GM23338 (cell line): ENCODE measurements around the gene DENND5A. TPM values are rescaled to one million over a fixed set of nuclear protein-coding genes. Genes with fewer than 3 reads are reported as not detected.

Experiments used
- ATAC-seq: fragments of 200-7000 bp; cut with Tn5 transposase; 3 replicates; pipeline ENCODE4 v1.9.1; 2020
- DNase-seq: peaks from one replicate; pipeline ENCODE4 v3.0.0-alpha.2; 2015; ENCODE audit warnings: low spot score
- H2AFZ ChIP-seq: fragments of 200-600 bp; sonication (generic); 2 replicates; pipeline ENCODE4 v1.8.0; 2016; ENCODE audit warnings: antibody characterized with exemption, mild to moderate bottlenecking, moderate library complexity
- H3F3A ChIP-seq: fragments of 200-600 bp; sonication (generic); replicated peaks from 2 replicates; pipeline ENCODE4 v1.8.0; 2017; ENCODE audit warnings: antibody characterized with exemption, mixed run types, low read depth
- H3K27ac ChIP-seq: fragments of 200-600 bp; sonication (generic); 2 replicates; pipeline ENCODE4 v1.6.1; 2016; ENCODE audit warnings: low read depth
- H3K27me3 ChIP-seq: fragments of 200-600 bp; sonication (generic); 2 replicates; pipeline ENCODE4 v1.8.0; 2016; ENCODE audit warnings: mild to moderate bottlenecking, mixed run types, moderate library complexity; ENCODE audit not compliant: insufficient read depth
- H3K36me3 ChIP-seq: fragments of 200-600 bp; sonication (generic); 2 replicates; pipeline ENCODE4 v1.8.0; 2016; ENCODE audit warnings: mild to moderate bottlenecking; ENCODE audit not compliant: insufficient read depth
- H3K4me1 ChIP-seq: fragments of 200-600 bp; sonication (generic); 2 replicates; pipeline ENCODE4 v1.8.0; 2016; ENCODE audit warnings: mild to moderate bottlenecking, moderate library complexity; ENCODE audit not compliant: insufficient read depth
- H3K4me2 ChIP-seq: fragments of 200-600 bp; sonication (generic); 2 replicates; pipeline ENCODE4 v1.7.1; 2017; ENCODE audit warnings: mixed run types
- H3K4me3 ChIP-seq: fragments of 200-600 bp; sonication (generic); 2 replicates; pipeline ENCODE4 v1.6.1; 2016; ENCODE audit warnings: mixed run types
- H3K79me2 ChIP-seq: fragments of 200-600 bp; sonication (generic); replicated peaks from 2 replicates; pipeline ENCODE4 v1.8.0; 2017; ENCODE audit warnings: mild to moderate bottlenecking; ENCODE audit not compliant: insufficient read depth
- H3K9me2 ChIP-seq: fragments of 200-600 bp; sonication (generic); 2 replicates; pipeline ENCODE4 v1.8.0; 2017; ENCODE audit not compliant: insufficient read depth
- H4K20me1 ChIP-seq: fragments of 200-600 bp; sonication (generic); replicated peaks from 2 replicates; pipeline ENCODE4 v1.8.0; 2017; ENCODE audit warnings: mild to moderate bottlenecking; ENCODE audit not compliant: insufficient read depth
- H3K27ac Mint-ChIP-seq: 2 replicates; pipeline ENCODE4 v1.8.0; 2020; ENCODE audit warnings: inconsistent platforms, mild to moderate bottlenecking, moderate library complexity, mixed read lengths
- H3K27me3 Mint-ChIP-seq: 3 replicates; pipeline ENCODE4 v1.8.0; 2022; ENCODE audit warnings: low read depth, mild to moderate bottlenecking, moderate library complexity, mixed read lengths, inconsistent platforms; ENCODE audit not compliant: insufficient read depth, poor library complexity
- H3K36me3 Mint-ChIP-seq: 3 replicates; pipeline ENCODE4 v1.8.0; 2021; ENCODE audit warnings: low read depth, mild to moderate bottlenecking, inconsistent platforms, moderate library complexity, mixed read lengths
- H3K4me1 Mint-ChIP-seq: 3 replicates; pipeline ENCODE4 v1.8.0; 2020; ENCODE audit warnings: mild to moderate bottlenecking, inconsistent platforms, mixed read lengths
- H3K4me3 Mint-ChIP-seq: 3 replicates; pipeline ENCODE4 v1.8.0; 2021; ENCODE audit warnings: moderate library complexity, mild to moderate bottlenecking, inconsistent platforms, mixed read lengths
- H3K9me3 Mint-ChIP-seq: 3 replicates; pipeline ENCODE4 v1.8.0; 2020; ENCODE audit warnings: moderate library complexity, mild to moderate bottlenecking, inconsistent platforms, mixed read lengths
- CREB1 ChIP-seq: fragments of 250-450 bp; sonication (Bioruptor Pico); IDR thresholded peaks from 2 replicates; pipeline ENCODE4 v1.5.0; 2020; ENCODE audit warnings: low read depth, mild to moderate bottlenecking, moderate library complexity
- EZH2 ChIP-seq: fragments of 200-600 bp; sonication (generic); IDR thresholded peaks from one replicate; pipeline ENCODE4 v1.8.0; 2017; ENCODE audit warnings: antibody characterized with exemption, mild to moderate bottlenecking, low read depth; ENCODE audit not compliant: unreplicated experiment
- EZH2phosphoT487 ChIP-seq: fragments of 200-600 bp; sonication (generic); IDR thresholded peaks from one replicate; pipeline ENCODE4 v1.8.1; 2018; ENCODE audit warnings: antibody characterized with exemption; ENCODE audit not compliant: unreplicated experiment
- NANOG ChIP-seq: IDR thresholded peaks from 2 replicates; pipeline ENCODE4 v1.6.1; 2016; ENCODE audit warnings: antibody characterized with exemption, borderline replicate concordance
- POLR2AphosphoS5 ChIP-seq: IDR thresholded peaks from 2 replicates; pipeline ENCODE4 v1.6.1; 2016; ENCODE audit warnings: antibody characterized with exemption, low read depth
- ZNF114 ChIP-seq: fragments of 250-450 bp; sonication (Bioruptor Pico); IDR thresholded peaks from 2 replicates; pipeline ENCODE4 v1.5.0; 2020; ENCODE audit warnings: mild to moderate bottlenecking, moderate library complexity
- ZNF331 ChIP-seq: fragments of 250-450 bp; sonication (Bioruptor Pico); IDR thresholded peaks from 2 replicates; pipeline ENCODE4 v1.5.0; 2020; ENCODE audit warnings: low read depth, mild to moderate bottlenecking, moderate library complexity
- polyA plus RNA-seq: library from polyadenylated mRNA; unstranded; fragments of >200 nt; fragmentation: Nextera tagmentation; extraction: Ambion mirVana; gene quantifications from 2 replicates; pipeline ENCODE4 v1.2.1, GENCODE V29; 2016
- total RNA-seq: library from RNA; depleted of rRNA; stranded (reverse); fragments of >200 nt; shearing (Covaris generic); gene quantifications from 2 replicates; pipeline ENCODE4 v1.2.3, GENCODE V29; 2014
- TF ChIP-seq, protein P1 (sequence below): IDR thresholded peaks from one replicate; pipeline ENCODE4 v1.6.1; 2018; ENCODE audit warnings: antibody characterized with exemption; ENCODE audit not compliant: unreplicated experiment
- TF ChIP-seq, protein P2 (sequence below): fragments of 250-450 bp; sonication (Bioruptor Pico); IDR thresholded peaks from 2 replicates; pipeline ENCODE4 v1.5.0; 2020; ENCODE audit warnings: mild to moderate bottlenecking, moderate library complexity

The DENND5A gene
- total and polyA plus RNA-seq, 2 experiments from 2014 or later, result 28.1 to 56.3 TPM

- H3K4me3 Mint-ChIP-seq, result no peak overlapping the region
- Histone ChIP-seq H3K27ac (no peak overlapping the region), H3K27me3 (no peaks in the 10 kb centered on the region), H3K79me2 (no peaks in the 10 kb centered on the region), H4K20me1 (no peaks in the 10 kb centered on the region; the same call in 1 of the 2 replicates), H3K36me3 (peaks cover 40% of the 10 kb centered on the region), H3K4me1 (no peaks in the 10 kb centered on the region), H3F3A (0 out of 2 replicates have a peak, but pooled peaks cover 4% of the 10 kb centered on the region), H3K9me2 (no peaks in the 10 kb centered on the region), H2AFZ (no peak overlapping the region), H3K4me3 (no peak overlapping the region), H3K4me2 (no peak overlapping the region)
- peaks cover 2% of the 10 kb centered on the region for H3K27me3 Mint-ChIP-seq
- H3K36me3 Mint-ChIP-seq, result peaks cover 68% of the 10 kb centered on the region
- no peaks in the 10 kb centered on the region for H3K9me3 Mint-ChIP-seq
- no peaks in the 10 kb centered on the region for H3K4me1 Mint-ChIP-seq
- ATAC-seq (no peak), DNase-seq (no peak)
- H3K27ac Mint-ChIP-seq, result no peak overlapping the region
- TF ChIP-seq ZNF114 (no peak), NANOG (no peak), POLR2AphosphoS5 (no peak)
- TF ChIP-seq, protein P1, sequence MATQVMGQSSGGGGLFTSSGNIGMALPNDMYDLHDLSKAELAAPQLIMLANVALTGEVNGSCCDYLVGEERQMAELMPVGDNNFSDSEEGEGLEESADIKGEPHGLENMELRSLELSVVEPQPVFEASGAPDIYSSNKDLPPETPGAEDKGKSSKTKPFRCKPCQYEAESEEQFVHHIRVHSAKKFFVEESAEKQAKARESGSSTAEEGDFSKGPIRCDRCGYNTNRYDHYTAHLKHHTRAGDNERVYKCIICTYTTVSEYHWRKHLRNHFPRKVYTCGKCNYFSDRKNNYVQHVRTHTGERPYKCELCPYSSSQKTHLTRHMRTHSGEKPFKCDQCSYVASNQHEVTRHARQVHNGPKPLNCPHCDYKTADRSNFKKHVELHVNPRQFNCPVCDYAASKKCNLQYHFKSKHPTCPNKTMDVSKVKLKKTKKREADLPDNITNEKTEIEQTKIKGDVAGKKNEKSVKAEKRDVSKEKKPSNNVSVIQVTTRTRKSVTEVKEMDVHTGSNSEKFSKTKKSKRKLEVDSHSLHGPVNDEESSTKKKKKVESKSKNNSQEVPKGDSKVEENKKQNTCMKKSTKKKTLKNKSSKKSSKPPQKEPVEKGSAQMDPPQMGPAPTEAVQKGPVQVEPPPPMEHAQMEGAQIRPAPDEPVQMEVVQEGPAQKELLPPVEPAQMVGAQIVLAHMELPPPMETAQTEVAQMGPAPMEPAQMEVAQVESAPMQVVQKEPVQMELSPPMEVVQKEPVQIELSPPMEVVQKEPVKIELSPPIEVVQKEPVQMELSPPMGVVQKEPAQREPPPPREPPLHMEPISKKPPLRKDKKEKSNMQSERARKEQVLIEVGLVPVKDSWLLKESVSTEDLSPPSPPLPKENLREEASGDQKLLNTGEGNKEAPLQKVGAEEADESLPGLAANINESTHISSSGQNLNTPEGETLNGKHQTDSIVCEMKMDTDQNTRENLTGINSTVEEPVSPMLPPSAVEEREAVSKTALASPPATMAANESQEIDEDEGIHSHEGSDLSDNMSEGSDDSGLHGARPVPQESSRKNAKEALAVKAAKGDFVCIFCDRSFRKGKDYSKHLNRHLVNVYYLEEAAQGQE, result no peak
Observed at GRCh38 chr11:9144828-9145227, 120.3 kb downstream of the DENND5A start.

DNA sequence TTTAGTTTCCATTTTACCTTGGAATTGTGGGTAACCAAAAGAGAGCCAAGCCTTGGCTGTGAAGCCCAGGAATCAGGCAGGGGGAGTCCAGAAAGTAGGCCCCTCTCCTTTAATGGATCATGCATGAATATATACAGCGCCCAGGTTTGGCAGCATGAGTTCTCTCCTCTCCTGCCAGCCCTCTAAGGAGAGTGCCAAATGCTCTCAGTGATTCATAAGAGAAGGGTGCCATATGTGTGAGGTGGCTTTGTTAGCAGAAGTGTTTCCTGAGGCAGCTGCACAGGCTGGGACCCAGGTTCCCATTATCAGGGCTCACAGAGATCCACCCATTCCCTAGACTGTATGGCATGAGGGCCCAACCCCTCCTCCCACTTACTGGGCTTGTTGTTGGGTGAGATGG is 121.4 kb downstream of the DENND5A start:
- peaks cover 40% of the 10 kb centered on the region for H3K36me3 ChIP-seq
- H3K27ac ChIP-seq, result no peak overlapping the region
- no peaks in the 10 kb centered on the region for H3K4me1 Mint-ChIP-seq
- no peak overlapping the region for H2AFZ ChIP-seq
- H3K4me3 ChIP-seq, result no peak overlapping the region
- H3K9me3 Mint-ChIP-seq, result no peaks in the 10 kb centered on the region
- H4K20me1 ChIP-seq, result no peaks in the 10 kb centered on the region; the same call in 1 of the 2 replicates
- H3K4me2 ChIP-seq, result no peak overlapping the region
- H3K9me2 ChIP-seq, result no peaks in the 10 kb centered on the region
- 0 out of 2 replicates have a peak, but pooled peaks cover 4% of the 10 kb centered on the region for H3F3A ChIP-seq
- H3K27ac Mint-ChIP-seq, result no peak overlapping the region
- no peaks in the 10 kb centered on the region for H3K79me2 ChIP-seq
- DNase-seq, result no peak
- H3K27me3 Mint-ChIP-seq, result peaks cover 2% of the 10 kb centered on the region
- H3K4me1 ChIP-seq, result 0 out of 2 replicates have a peak, but pooled peaks cover under 1% of the 10 kb centered on the region
- H3K36me3 Mint-ChIP-seq, result peaks cover 65% of the 10 kb centered on the region
- ATAC-seq, result no peak
- H3K27me3 ChIP-seq, result no peaks in the 10 kb centered on the region
- H3K4me3 Mint-ChIP-seq, result no peak overlapping the region
- TF ChIP-seq CREB1 (CRISPR knock-in tag), result no peak
- no peak for TF ChIP-seq EZH2phosphoT487
- TF ChIP-seq ZNF114, result no peak
- no peak for TF ChIP-seq ZNF331 (CRISPR knock-in tag)
- TF ChIP-seq, protein P2, sequence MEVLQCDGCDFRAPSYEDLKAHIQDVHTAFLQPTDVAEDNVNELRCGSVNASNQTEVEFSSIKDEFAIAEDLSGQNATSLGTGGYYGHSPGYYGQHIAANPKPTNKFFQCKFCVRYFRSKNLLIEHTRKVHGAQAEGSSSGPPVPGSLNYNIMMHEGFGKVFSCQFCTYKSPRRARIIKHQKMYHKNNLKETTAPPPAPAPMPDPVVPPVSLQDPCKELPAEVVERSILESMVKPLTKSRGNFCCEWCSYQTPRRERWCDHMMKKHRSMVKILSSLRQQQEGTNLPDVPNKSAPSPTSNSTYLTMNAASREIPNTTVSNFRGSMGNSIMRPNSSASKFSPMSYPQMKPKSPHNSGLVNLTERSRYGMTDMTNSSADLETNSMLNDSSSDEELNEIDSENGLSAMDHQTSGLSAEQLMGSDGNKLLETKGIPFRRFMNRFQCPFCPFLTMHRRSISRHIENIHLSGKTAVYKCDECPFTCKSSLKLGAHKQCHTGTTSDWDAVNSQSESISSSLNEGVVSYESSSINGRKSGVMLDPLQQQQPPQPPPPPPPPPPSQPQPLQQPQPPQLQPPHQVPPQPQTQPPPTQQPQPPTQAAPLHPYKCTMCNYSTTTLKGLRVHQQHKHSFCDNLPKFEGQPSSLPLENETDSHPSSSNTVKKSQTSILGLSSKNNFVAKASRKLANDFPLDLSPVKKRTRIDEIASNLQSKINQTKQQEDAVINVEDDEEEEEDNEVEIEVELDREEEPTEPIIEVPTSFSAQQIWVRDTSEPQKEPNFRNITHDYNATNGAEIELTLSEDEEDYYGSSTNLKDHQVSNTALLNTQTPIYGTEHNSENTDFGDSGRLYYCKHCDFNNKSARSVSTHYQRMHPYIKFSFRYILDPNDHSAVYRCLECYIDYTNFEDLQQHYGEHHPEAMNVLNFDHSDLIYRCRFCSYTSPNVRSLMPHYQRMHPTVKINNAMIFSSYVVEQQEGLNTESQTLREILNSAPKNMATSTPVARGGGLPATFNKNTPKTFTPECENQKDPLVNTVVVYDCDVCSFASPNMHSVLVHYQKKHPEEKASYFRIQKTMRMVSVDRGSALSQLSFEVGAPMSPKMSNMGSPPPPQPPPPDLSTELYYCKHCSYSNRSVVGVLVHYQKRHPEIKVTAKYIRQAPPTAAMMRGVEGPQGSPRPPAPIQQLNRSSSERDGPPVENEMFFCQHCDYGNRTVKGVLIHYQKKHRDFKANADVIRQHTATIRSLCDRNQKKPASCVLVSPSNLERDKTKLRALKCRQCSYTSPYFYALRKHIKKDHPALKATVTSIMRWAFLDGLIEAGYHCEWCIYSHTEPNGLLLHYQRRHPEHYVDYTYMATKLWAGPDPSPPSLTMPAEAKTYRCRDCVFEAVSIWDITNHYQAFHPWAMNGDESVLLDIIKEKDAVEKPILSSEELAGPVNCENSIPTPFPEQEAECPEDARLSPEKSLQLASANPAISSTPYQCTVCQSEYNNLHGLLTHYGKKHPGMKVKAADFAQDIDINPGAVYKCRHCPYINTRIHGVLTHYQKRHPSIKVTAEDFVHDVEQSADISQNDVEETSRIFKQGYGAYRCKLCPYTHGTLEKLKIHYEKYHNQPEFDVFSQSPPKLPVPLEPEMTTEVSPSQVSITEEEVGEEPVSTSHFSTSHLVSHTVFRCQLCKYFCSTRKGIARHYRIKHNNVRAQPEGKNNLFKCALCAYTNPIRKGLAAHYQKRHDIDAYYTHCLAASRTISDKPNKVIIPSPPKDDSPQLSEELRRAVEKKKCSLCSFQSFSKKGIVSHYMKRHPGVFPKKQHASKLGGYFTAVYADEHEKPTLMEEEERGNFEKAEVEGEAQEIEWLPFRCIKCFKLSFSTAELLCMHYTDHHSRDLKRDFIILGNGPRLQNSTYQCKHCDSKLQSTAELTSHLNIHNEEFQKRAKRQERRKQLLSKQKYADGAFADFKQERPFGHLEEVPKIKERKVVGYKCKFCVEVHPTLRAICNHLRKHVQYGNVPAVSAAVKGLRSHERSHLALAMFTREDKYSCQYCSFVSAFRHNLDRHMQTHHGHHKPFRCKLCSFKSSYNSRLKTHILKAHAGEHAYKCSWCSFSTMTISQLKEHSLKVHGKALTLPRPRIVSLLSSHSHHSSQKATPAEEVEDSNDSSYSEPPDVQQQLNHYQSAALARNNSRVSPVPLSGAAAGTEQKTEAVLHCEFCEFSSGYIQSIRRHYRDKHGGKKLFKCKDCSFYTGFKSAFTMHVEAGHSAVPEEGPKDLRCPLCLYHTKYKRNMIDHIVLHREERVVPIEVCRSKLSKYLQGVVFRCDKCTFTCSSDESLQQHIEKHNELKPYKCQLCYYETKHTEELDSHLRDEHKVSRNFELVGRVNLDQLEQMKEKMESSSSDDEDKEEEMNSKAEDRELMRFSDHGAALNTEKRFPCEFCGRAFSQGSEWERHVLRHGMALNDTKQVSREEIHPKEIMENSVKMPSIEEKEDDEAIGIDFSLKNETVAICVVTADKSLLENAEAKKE (CRISPR knock-in tag), result no peak
- TF ChIP-seq POLR2AphosphoS5, result no peak
- no peak for TF ChIP-seq NANOG
- no peak for TF ChIP-seq EZH2
